ENCODE measurements around the gene MPIG6B.

- TF ChIP-seq CTCF (IDR thresholded peaks at IDR 0.05; ENCODE audit: insufficient read depth, low read length), result no peak
- TF ChIP-seq POLR2AphosphoS5 (IDR thresholded peaks at IDR 0.05; ENCODE audit: low read depth), result no peak
Measured at GRCh38 chr6:31727717-31728671, 4.8 kb downstream of the MPIG6B start.

Data from HL-60 (cell line).